ENCODE measurements around the gene SYNPO. TPM values are rescaled to one million over a fixed set of nuclear protein-coding genes. Genes with fewer than 3 reads are reported as not detected.

SYNPO gene
- total RNA-seq, 4 donors from 2014 or later = 15.5 to 89.4 (median 41.8) TPM

DNA sequence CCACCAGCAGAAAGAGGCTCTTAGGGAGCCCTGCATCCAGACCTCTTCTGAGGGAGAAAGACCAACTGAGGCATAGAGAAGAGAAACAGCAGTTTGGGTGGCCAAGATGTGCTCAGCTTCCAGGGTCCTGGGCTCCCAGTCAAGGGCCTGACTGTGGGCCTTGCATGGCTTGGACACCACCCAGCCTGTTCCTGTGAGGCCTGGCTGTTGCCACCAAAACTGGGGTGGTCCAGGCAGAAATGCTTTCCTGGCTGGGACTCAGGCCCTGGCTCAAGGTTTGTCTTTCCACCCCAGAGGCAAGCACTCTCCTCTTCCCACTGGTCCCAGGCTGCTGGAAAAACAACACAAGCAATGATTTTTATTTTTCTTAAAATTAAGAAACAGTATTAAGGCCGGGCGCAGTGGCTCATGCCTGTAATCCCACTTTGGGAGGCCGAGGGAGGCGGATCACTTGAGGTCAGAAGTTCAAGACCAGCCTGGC lies 33.9 kb downstream of the SYNPO start:
- WGBS, 2 donors (ENCODE audit: low coverage in 1 of 2) = 78 to 84% methylated on average over 4 of the region's 4 CpGs
- Histone ChIP-seq H3K4me1 (peaks cover 6 to 20% (median 15%) of the 10 kb centered on the region in 4 donors), H3K27me3 (peaks cover 29% of the 10 kb centered on the region), H3K27ac (peak overlapping the region in 3 of 4 donors; percentile 24 to 54 (median 31)), H3K9me3 (no peaks in the 10 kb centered on the region), H3K36me3 (no peaks in the 10 kb centered on the region), H3K4me3 (no peak overlapping the region)
- TF ChIP-seq POLR2AphosphoS5 (IDR thresholded peaks at IDR 0.05) = no peak
- no peak for TF ChIP-seq EP300 (IDR thresholded peaks at IDR 0.05; ENCODE audit: low read depth)
- TF ChIP-seq, protein P1, sequence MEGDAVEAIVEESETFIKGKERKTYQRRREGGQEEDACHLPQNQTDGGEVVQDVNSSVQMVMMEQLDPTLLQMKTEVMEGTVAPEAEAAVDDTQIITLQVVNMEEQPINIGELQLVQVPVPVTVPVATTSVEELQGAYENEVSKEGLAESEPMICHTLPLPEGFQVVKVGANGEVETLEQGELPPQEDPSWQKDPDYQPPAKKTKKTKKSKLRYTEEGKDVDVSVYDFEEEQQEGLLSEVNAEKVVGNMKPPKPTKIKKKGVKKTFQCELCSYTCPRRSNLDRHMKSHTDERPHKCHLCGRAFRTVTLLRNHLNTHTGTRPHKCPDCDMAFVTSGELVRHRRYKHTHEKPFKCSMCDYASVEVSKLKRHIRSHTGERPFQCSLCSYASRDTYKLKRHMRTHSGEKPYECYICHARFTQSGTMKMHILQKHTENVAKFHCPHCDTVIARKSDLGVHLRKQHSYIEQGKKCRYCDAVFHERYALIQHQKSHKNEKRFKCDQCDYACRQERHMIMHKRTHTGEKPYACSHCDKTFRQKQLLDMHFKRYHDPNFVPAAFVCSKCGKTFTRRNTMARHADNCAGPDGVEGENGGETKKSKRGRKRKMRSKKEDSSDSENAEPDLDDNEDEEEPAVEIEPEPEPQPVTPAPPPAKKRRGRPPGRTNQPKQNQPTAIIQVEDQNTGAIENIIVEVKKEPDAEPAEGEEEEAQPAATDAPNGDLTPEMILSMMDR (IDR thresholded peaks at IDR 0.05) = no peak
- no peak for TF ChIP-seq POLR2A (IDR thresholded peaks at IDR 0.05)
- in situ Hi-C loops (cut with MboI; ENCODE audit: low pct_ligation_motif_present in 1 of 4, low pct_unique_long_range_greater_than_20kb in 1 of 4, low sequenced_read_pairs in 3 of 4) = loop anchor here (25.0 kb wide), 2 partner anchors 112 to 212 kb away; no protein-coding TSS in a partner anchor
- intact Hi-C loops (cut with DNase I; ENCODE audit: low total_unique reads) = loop anchor here (5.0 kb wide), 1 partner anchor 97 kb away; no protein-coding TSS in a partner anchor
- no peak for DNase-seq

DNA sequence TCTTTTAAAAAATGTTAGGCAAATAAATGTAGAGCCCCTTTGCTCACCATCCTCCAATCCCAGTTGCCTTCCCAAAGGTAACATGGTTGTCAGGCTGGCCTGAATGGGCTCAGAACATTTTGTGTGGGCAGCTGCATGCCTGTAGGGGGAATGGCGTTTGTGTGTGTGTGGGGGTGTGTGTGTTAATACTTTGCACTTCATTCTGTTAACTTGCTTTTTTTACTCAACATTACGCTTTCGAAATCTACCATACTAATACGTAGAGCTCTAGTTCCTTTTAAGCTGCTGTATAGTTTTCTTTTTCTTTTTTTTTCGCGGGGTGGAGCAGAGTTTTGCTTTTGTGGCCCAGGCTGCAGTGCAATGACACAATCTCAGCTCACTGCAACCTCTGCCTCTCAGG lies 34.6 kb downstream of the SYNPO start:
- Histone ChIP-seq H3K27ac (peak overlapping the region in 1 of 4 donors; percentile 54), H3K36me3 (no peaks in the 10 kb centered on the region), H3K9me3 (no peaks in the 10 kb centered on the region), H3K4me3 (no peak overlapping the region), H3K27me3 (peaks cover 24% of the 10 kb centered on the region), H3K4me1 (peaks cover 6 to 20% (median 15%) of the 10 kb centered on the region in 4 donors)
- in situ Hi-C loops (cut with MboI; ENCODE audit: low pct_ligation_motif_present in 1 of 4, low pct_unique_long_range_greater_than_20kb in 1 of 4, low sequenced_read_pairs in 3 of 4) (no loop called here), intact Hi-C loops (cut with DNase I; ENCODE audit: low total_unique reads) (no loop called here)
- WGBS, 2 donors (ENCODE audit: low coverage in 1 of 2) = 66 to 84% methylated on average over 6 of the region's 6 CpGs
- TF ChIP-seq EP300 (IDR thresholded peaks at IDR 0.05; ENCODE audit: low read depth) (no peak), POLR2A (IDR thresholded peaks at IDR 0.05) (no peak), POLR2AphosphoS5 (IDR thresholded peaks at IDR 0.05) (no peak)
- TF ChIP-seq, protein P1 (IDR thresholded peaks at IDR 0.05) = no peak
- DNase-seq = no peak

DNA sequence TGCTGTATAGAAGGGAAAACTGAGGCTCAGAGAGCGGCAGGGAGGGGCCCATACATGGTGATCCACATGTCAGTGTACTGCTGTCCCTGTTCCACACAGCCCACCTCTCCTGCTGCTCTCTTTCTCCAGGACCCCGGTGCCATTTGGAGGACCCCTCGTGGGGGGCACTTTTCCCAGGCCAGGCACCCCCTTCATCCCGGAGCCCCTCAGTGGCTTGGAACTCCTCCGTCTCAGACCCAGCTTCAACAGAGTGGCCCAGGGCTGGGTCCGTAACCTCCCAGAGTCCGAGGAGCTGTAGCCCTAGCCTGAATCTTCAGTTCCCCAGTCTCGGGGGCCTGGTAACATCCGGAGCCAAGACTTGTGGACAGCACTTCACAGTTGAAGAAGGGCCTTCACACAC lies 36.1 kb downstream of the SYNPO start:
- Histone ChIP-seq H3K4me3 (no peak overlapping the region), H3K27me3 (peaks cover 9% of the 10 kb centered on the region), H3K9me3 (no peaks in the 10 kb centered on the region), H3K36me3 (no peaks in the 10 kb centered on the region), H3K27ac (no peak overlapping the region), H3K4me1 (peaks cover 2 to 16% (median 12%) of the 10 kb centered on the region in 4 donors)
- TF ChIP-seq EP300 (IDR thresholded peaks at IDR 0.05; ENCODE audit: low read depth) (no peak), POLR2AphosphoS5 (IDR thresholded peaks at IDR 0.05) (no peak), POLR2A (IDR thresholded peaks at IDR 0.05) (no peak)
- TF ChIP-seq, protein P1 (IDR thresholded peaks at IDR 0.05) = no peak
- 89 to 100% methylated on average over 1 to 9 of the region's 9 CpGs for WGBS, 2 donors (ENCODE audit: low coverage in 1 of 2)
- DNase-seq = no peak
- in situ Hi-C loops (cut with MboI; ENCODE audit: low pct_ligation_motif_present in 1 of 4, low pct_unique_long_range_greater_than_20kb in 1 of 4, low sequenced_read_pairs in 3 of 4) (no loop called here), intact Hi-C loops (cut with DNase I; ENCODE audit: low total_unique reads) (no loop called here)

DNA sequence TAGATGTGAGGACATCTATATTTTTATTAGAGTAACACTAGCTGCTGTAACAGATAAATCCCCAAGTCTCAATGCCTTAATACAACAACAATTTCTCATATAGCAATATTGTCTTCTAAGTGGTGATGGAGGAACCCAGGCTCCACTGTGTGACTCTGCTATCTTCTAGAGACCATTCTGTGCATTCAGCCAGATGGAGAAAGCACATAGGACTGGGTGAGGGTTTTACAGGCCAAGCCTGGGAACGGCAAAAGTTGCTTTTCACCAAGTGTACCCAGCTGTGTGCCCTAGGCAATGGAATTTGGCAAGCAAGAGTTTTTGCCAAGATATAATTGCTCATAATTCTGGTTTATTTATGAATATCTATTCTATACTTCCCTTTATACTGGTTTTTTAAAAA lies 48.7 kb downstream of the SYNPO start:
- H3K36me3 ChIP-seq = peaks cover 0 to 39% (median 19%) of the 10 kb centered on the region in 4 donors

More for the DNA sequence above, 48.7 kb downstream of the SYNPO start:
- H3K4me1 ChIP-seq = no peaks in the 10 kb centered on the region
- no peak for TF ChIP-seq EP300 (IDR thresholded peaks at IDR 0.05; ENCODE audit: low read depth)
- TF ChIP-seq POLR2A (IDR thresholded peaks at IDR 0.05) = no peak
- TF ChIP-seq, protein P1 (IDR thresholded peaks at IDR 0.05) = no peak
- H3K27me3 ChIP-seq = no peaks in the 10 kb centered on the region
- DNase-seq = no peak
- no peaks in the 10 kb centered on the region for H3K9me3 ChIP-seq
- no peak overlapping the region for H3K27ac ChIP-seq
- whole genome bisulfite sequencing, 2 donors (ENCODE audit: low coverage in 1 of 2) = 85 to 88% methylated on average over 1 of the region's 1 CpG
- in situ Hi-C loops (cut with MboI; ENCODE audit: low pct_ligation_motif_present in 1 of 4, low pct_unique_long_range_greater_than_20kb in 1 of 4, low sequenced_read_pairs in 3 of 4) (no loop called here), intact Hi-C loops (cut with DNase I; ENCODE audit: low total_unique reads) (no loop called here)
- no peak overlapping the region for H3K4me3 ChIP-seq

Measured in transverse colon (tissue), 4 donors.